Natural killer cell (primary cell): Measurements from ENCODE around the gene FUNDC1. TPM values are rescaled to one million over a fixed set of nuclear protein-coding genes. Genes with fewer than 3 reads are reported as not detected.

Source experiments
- ATAC-seq, 3 donors: fragments of 150-1000 bp in 2 of 3; fragments of 200-7000 bp in 1 of 3; cut with Tn5 transposase; 1 replicate in 1 of 3; 2 replicates in 2 of 3; pipeline ENCODE4 v1.10.0; 2021; ENCODE audit warnings: mild to moderate bottlenecking in 2 of 3, moderate library complexity in 2 of 3
- DNase-seq, 2 donors: peaks; one replicate each; pipeline versions ENCODE4 v3.0.0 to v3.0.0-alpha.2; 2013 to 2021; ENCODE audit warnings: mixed read lengths in 1 of 2
- H3K27ac ChIP-seq: one replicate; pipeline ENCODE4 v1.5.1; 2013; ENCODE audit warnings: mild to moderate bottlenecking, low read length
- H3K27me3 ChIP-seq: one replicate; pipeline ENCODE4 v1.6.1; 2013; ENCODE audit warnings: low read length; ENCODE audit not compliant: control insufficient read depth, insufficient read depth
- H3K36me3 ChIP-seq: one replicate; pipeline ENCODE4 v1.6.1; 2013; ENCODE audit warnings: low read length; ENCODE audit not compliant: control insufficient read depth, insufficient read depth
- H3K4me1 ChIP-seq: one replicate; pipeline ENCODE4 v1.6.1; 2013; ENCODE audit warnings: low read length; ENCODE audit not compliant: control insufficient read depth, insufficient read depth
- H3K4me3 ChIP-seq: one replicate; pipeline ENCODE4 v1.5.1; 2013; ENCODE audit warnings: low read length
- H3K9me3 ChIP-seq: one replicate; pipeline ENCODE4 v1.6.1; 2013; ENCODE audit warnings: low read length; ENCODE audit not compliant: control insufficient read depth, insufficient read depth
- H3K27ac Mint-ChIP-seq, 2 donors: one replicate each; pipeline ENCODE4 v1.8.0; 2022; ENCODE audit warnings: mild to moderate bottlenecking in 2 of 2, mixed read lengths in 2 of 2, moderate library complexity in 1 of 2
- H3K27me3 Mint-ChIP-seq, 2 donors: one replicate each; pipeline ENCODE4 v1.8.0; 2022; ENCODE audit warnings: low read depth in 2 of 2, mixed read lengths in 2 of 2
- H3K36me3 Mint-ChIP-seq: one replicate; pipeline ENCODE4 v1.8.0; 2022; ENCODE audit warnings: mixed read lengths
- H3K4me1 Mint-ChIP-seq, 2 donors: one replicate each; pipeline ENCODE4 v1.8.0; 2022; ENCODE audit warnings: mixed read lengths in 2 of 2
- H3K4me3 Mint-ChIP-seq: one replicate; pipeline ENCODE4 v1.8.0; 2022; ENCODE audit warnings: mild to moderate bottlenecking, moderate library complexity, mixed read lengths
- H3K9me3 Mint-ChIP-seq, 2 donors: one replicate each; pipeline ENCODE4 v1.8.0; 2022; ENCODE audit warnings: mixed read lengths in 2 of 2
- WGBS: methylation state at CpG from one replicate; pipeline ENCODE4 v1.1.7; 2013; ENCODE audit warnings: missing lambda C conversion rate; ENCODE audit not compliant: insufficient coverage; 5-methylcytosine and 5-hydroxymethylcytosine counted together
- intact Hi-C: fragments of 100-400 bp; cut with micrococcal nuclease; formaldehyde crosslinking; loops from one replicate; pipeline ENCODE4 v1.14.2; 2022
- total RNA-seq, 4 donors: library from RNA; stranded (reverse); fragments of 120-200 nt in 1 of 4; gene quantifications; one replicate each; pipeline versions ENCODE4 v1.2.3 to v1.2.4, GENCODE V29; 2013 to 2022
- TF ChIP-seq, protein P1 (sequence below): fragments of 200-600 bp; IDR thresholded peaks from one replicate; pipeline ENCODE4 v1.8.0; 2022; ENCODE audit warnings: antibody characterized with exemption

The FUNDC1 gene
- total RNA-seq, 3 donors from 2014 or later (not counting 1 experiment from before 2014, with no cell fraction given): 6.1 to 10.6 (median 6.5) TPM

DNA sequence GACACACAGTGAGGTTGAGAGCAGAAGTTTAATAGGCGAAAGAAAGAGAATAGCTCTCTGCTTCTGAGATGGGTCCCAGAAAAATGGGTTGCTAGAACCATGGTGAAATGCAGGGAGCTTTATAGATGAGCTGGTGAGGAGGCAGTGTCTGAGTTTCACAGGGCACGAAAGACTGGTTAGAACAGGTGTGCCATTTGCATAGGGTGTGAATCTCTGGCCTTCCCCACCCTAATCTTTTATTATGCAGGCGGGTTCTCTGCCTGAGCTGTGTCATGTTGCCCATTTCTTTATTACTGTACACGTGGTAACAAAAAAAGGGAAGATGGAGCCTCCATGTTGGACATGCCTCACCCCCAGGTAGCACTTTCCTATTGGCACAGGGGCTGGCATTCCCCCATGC is 39.1 kb downstream of the FUNDC1 start:
- H3K9me3 Mint-ChIP-seq: no peaks in the 10 kb centered on the region
- TF ChIP-seq, protein P1, sequence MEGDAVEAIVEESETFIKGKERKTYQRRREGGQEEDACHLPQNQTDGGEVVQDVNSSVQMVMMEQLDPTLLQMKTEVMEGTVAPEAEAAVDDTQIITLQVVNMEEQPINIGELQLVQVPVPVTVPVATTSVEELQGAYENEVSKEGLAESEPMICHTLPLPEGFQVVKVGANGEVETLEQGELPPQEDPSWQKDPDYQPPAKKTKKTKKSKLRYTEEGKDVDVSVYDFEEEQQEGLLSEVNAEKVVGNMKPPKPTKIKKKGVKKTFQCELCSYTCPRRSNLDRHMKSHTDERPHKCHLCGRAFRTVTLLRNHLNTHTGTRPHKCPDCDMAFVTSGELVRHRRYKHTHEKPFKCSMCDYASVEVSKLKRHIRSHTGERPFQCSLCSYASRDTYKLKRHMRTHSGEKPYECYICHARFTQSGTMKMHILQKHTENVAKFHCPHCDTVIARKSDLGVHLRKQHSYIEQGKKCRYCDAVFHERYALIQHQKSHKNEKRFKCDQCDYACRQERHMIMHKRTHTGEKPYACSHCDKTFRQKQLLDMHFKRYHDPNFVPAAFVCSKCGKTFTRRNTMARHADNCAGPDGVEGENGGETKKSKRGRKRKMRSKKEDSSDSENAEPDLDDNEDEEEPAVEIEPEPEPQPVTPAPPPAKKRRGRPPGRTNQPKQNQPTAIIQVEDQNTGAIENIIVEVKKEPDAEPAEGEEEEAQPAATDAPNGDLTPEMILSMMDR: no peak
- 67% methylated on average over 2 of the region's 4 CpGs for WGBS
- no peak for ATAC-seq
- H3K27ac Mint-ChIP-seq: no peak overlapping the region
- Histone ChIP-seq H3K36me3 (no peaks in the 10 kb centered on the region), H3K27me3 (no peaks in the 10 kb centered on the region), H3K27ac (no peak overlapping the region), H3K4me1 (no peaks in the 10 kb centered on the region), H3K9me3 (no peaks in the 10 kb centered on the region), H3K4me3 (no peak overlapping the region)
- H3K36me3 Mint-ChIP-seq: no peaks in the 10 kb centered on the region
- intact Hi-C loops: no loop called here
- H3K27me3 Mint-ChIP-seq: no peaks in the 10 kb centered on the region
- no peak overlapping the region for H3K4me3 Mint-ChIP-seq
- no peak for DNase-seq
- H3K4me1 Mint-ChIP-seq: no peaks in the 10 kb centered on the region

DNA sequence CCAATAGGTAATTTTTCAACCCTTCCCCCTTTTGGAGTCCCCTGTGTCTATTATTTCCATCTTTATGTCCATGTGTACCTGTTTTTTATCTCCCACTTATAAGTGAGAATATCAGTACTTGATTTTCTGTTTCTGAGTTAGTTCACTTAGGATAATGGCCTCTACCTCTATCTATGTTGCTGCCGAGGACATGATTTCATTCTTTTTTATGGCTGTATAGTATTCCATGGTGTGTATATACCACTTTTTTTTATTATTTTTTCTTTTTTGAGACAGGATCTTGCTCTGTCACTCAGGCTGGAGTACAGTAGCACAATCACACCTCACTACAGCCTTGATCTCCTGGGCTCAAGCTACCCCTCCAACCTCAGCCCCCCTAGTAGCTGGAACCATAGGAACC is 47.6 kb downstream of the FUNDC1 start:
- H3K27ac ChIP-seq: no peak overlapping the region
- ATAC-seq (no peak), DNase-seq (no peak)
- Mint-ChIP-seq H3K27me3 (peaks cover 4 to 7% of the 10 kb centered on the region in 2 donors), H3K27ac (no peak overlapping the region), H3K9me3 (no peaks in the 10 kb centered on the region), H3K4me3 (no peak overlapping the region), H3K36me3 (no peaks in the 10 kb centered on the region), H3K4me1 (no peaks in the 10 kb centered on the region)
- no peaks in the 10 kb centered on the region for H3K36me3 ChIP-seq
- H3K27me3 ChIP-seq: no peaks in the 10 kb centered on the region
- intact Hi-C loops: no loop called here
- no peaks in the 10 kb centered on the region for H3K4me1 ChIP-seq
- no peak overlapping the region for H3K4me3 ChIP-seq
- TF ChIP-seq, protein P1: no peak
- no CpG with 5 or more reads among the region's 1 CpG for WGBS
- H3K9me3 ChIP-seq: no peaks in the 10 kb centered on the region

DNA sequence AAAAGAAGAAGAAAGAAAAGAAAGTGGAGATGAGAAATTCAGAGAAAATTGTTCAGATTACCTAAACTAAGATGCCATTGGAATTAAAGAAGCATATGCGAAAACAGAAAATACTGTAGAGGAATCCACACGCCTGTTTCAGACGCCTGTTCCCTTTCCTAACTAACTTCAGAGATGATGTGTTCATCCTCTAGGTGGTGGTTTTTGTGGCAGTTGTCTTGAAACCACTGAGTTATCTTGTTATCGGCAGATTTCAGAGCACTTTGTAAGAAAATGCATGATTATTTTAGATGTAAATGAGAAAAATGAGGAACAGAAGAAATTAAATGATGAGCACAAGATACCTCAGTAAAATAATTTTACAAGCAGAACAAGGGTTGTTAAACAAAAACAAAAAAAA is 48.3 kb downstream of the FUNDC1 start:
- WGBS: 0% methylated on average over 1 of the region's 4 CpGs
- ATAC-seq: no peak
- peaks cover 4 to 7% of the 10 kb centered on the region in 2 donors for H3K27me3 Mint-ChIP-seq
- no peaks in the 10 kb centered on the region for H3K4me1 Mint-ChIP-seq
- H3K27me3 ChIP-seq: no peaks in the 10 kb centered on the region
- no peaks in the 10 kb centered on the region for H3K36me3 Mint-ChIP-seq
- no peak for DNase-seq
- H3K9me3 Mint-ChIP-seq: no peaks in the 10 kb centered on the region
- no peak overlapping the region for H3K4me3 ChIP-seq
- H3K4me3 Mint-ChIP-seq: no peak overlapping the region
- no peak overlapping the region for H3K27ac ChIP-seq
- TF ChIP-seq, protein P1: no peak
- intact Hi-C loops: no loop called here
- H3K27ac Mint-ChIP-seq: no peak overlapping the region
- no peaks in the 10 kb centered on the region for H3K4me1 ChIP-seq
- H3K36me3 ChIP-seq: no peaks in the 10 kb centered on the region
- no peaks in the 10 kb centered on the region for H3K9me3 ChIP-seq

DNA sequence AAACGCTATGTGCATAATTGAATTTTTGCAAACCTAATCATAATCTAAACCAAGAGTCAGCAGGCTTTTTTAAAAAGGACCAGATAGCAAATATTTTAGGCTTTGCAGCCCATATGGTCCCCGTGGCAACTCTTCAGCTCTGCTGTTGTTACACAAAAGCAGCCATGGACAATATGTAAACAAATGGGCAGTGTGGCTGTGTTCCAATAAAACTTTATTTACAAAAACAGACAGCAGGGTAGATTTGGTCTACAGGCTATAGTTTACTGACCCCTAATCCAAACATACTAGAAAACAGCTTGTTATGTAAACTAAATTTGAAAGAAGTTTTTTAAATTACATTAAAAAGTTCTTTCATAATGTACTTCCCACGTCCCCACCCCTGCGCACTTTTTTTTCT is 53.1 kb downstream of the FUNDC1 start:
- intact Hi-C loops: no loop called here
- no peaks in the 10 kb centered on the region for H3K36me3 Mint-ChIP-seq
- Histone ChIP-seq H3K27ac (no peak overlapping the region), H3K36me3 (no peaks in the 10 kb centered on the region), H3K4me1 (no peaks in the 10 kb centered on the region), H3K4me3 (no peak overlapping the region), H3K27me3 (no peaks in the 10 kb centered on the region), H3K9me3 (no peaks in the 10 kb centered on the region)
- no peak for DNase-seq
- peaks cover 4 to 21% of the 10 kb centered on the region in 2 donors for H3K27me3 Mint-ChIP-seq
- H3K4me3 Mint-ChIP-seq: no peak overlapping the region
- TF ChIP-seq, protein P1: no peak
- no peaks in the 10 kb centered on the region for H3K9me3 Mint-ChIP-seq
- ATAC-seq: no peak
- 100% methylated on average over 1 of the region's 4 CpGs for WGBS
- no peaks in the 10 kb centered on the region for H3K4me1 Mint-ChIP-seq
- H3K27ac Mint-ChIP-seq: no peak overlapping the region
